ENCODE measurements around the gene EFCAB14.

GRCh38 chr1:46757247-46757955 lies 38.5 kb upstream of the EFCAB14 start:
- TF ChIP-seq EZH2phosphoT487 (IDR thresholded peaks at IDR 0.05; ENCODE audit: low read depth): no peak
- TF ChIP-seq, protein P1, sequence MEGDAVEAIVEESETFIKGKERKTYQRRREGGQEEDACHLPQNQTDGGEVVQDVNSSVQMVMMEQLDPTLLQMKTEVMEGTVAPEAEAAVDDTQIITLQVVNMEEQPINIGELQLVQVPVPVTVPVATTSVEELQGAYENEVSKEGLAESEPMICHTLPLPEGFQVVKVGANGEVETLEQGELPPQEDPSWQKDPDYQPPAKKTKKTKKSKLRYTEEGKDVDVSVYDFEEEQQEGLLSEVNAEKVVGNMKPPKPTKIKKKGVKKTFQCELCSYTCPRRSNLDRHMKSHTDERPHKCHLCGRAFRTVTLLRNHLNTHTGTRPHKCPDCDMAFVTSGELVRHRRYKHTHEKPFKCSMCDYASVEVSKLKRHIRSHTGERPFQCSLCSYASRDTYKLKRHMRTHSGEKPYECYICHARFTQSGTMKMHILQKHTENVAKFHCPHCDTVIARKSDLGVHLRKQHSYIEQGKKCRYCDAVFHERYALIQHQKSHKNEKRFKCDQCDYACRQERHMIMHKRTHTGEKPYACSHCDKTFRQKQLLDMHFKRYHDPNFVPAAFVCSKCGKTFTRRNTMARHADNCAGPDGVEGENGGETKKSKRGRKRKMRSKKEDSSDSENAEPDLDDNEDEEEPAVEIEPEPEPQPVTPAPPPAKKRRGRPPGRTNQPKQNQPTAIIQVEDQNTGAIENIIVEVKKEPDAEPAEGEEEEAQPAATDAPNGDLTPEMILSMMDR (IDR thresholded peaks at IDR 0.05; ENCODE audit: low read depth, low read length): no peak

Measured in OCI-LY3 (cell line).